HCT116 (cell line): ENCODE data around the gene IGF2. TPM values are rescaled to one million over a fixed set of nuclear protein-coding genes. Genes with fewer than 3 reads are reported as not detected.

Source experiments
- ATAC-seq: fragments of 200-7000 bp; cut with Tn5 transposase; 2 replicates; pipeline ENCODE4 v1.9.1; 2020; ENCODE audit warnings: mild to moderate bottlenecking, moderate library complexity
- BruUV-seq: library from RNA; stranded (reverse); fragments of 400-500 nt; replicated peaks from 2 replicates; lab custom pipeline; 2021; lab: Mats Ljungman, UMichigan
- CTCF ChIA-PET: fragments of 300-600 bp; sonication (Branson Sonifier 250); formaldehyde crosslinking; loops from one replicate; lab custom pipeline; 2021; ENCODE audit warnings: antibody characterized with exemption; lab: Charles Lee
- POLR2A ChIA-PET: fragments of 300-600, 350-600 bp; sonication (Branson Sonifier 250); formaldehyde crosslinking; loops from one replicate; lab custom pipeline; 2021; ENCODE audit warnings: antibody characterized with exemption; lab: Charles Lee
- RAD21 ChIA-PET, 2 experiments: fragments of 300-600 bp; sonication (Branson Sonifier 250); formaldehyde crosslinking; loops; one replicate each; lab custom pipeline; 2023; ENCODE audit warnings: low total read pairs in 2 of 2; ENCODE audit not compliant: uncharacterized antibody in 2 of 2, unreplicated experiment in 2 of 2, low non-redundant PET in 1 of 2; lab: Charles Lee
- DNase-seq: peaks from one replicate; pipeline ENCODE4 v3.0.0-alpha.2; 2010; ENCODE audit warnings: low read depth, low spot score
- H2AFZ ChIP-seq: fragments of 200-600 bp; shearing (Covaris generic), sonication (generic); 2 replicates; pipeline ENCODE4 v1.6.1; 2017; ENCODE audit warnings: low read depth, mixed run types, mixed read lengths, antibody characterized with exemption, low read length; ENCODE audit not compliant: poor library complexity, severe bottlenecking
- H3K27ac ChIP-seq: 2 replicates; pipeline ENCODE4 v1.5.1; 2012; ENCODE audit warnings: low read depth, low read length
- H3K27me3 ChIP-seq: fragments of 200-600 bp; sonication (generic); 2 replicates; pipeline ENCODE4 v1.6.1; 2016; ENCODE audit warnings: mixed run types, low read length, mixed read lengths; ENCODE audit not compliant: insufficient read depth
- H3K36me3 ChIP-seq, 2 experiments: fragments of 200-500 bp in 1 of 2; fragments of 200-600 bp in 1 of 2; sonication (Bioruptor generic) in 1 of 2; sonication (generic) in 1 of 2; 2 replicates each; pipeline versions ENCODE4 v1.5.1 to v1.6.1; 2014 to 2016; ENCODE audit warnings: low read length in 2 of 2, inconsistent platforms in 1 of 2, mixed read lengths in 1 of 2, mixed run types in 1 of 2; ENCODE audit not compliant: insufficient read depth in 2 of 2, control insufficient read depth in 1 of 2
- H3K4me1 ChIP-seq, 2 experiments: fragments of 200-600 bp in 1 of 2; sonication (generic) in 1 of 2; 2 replicates each; pipeline versions ENCODE4 v1.5.1 to v1.6.1; 2012 to 2017; ENCODE audit warnings: low read length in 2 of 2, inconsistent platforms in 1 of 2, mild to moderate bottlenecking in 1 of 2, mixed read lengths in 1 of 2, mixed run types in 1 of 2, moderate library complexity in 1 of 2; ENCODE audit not compliant: insufficient read depth in 2 of 2, control insufficient read depth in 1 of 2
- H3K4me2 ChIP-seq: fragments of 200-600 bp; sonication (generic); 2 replicates; pipeline ENCODE4 v1.6.1; 2017; ENCODE audit warnings: mixed run types, low read length, mixed read lengths
- H3K4me3 ChIP-seq, 2 experiments: fragments of 200-600 bp in 1 of 2; sonication (generic) in 1 of 2; replicated peaks in 1 of 2; 2 replicates each; pipeline ENCODE4 v1.5.1; 2011 to 2016; ENCODE audit warnings: low read length in 2 of 2, control low read depth in 1 of 2, low read depth in 1 of 2, mild to moderate bottlenecking in 1 of 2, mixed read lengths in 1 of 2, mixed run types in 1 of 2
- H3K79me2 ChIP-seq: fragments of 200-600 bp; sonication (generic); 2 replicates; pipeline ENCODE4 v1.6.1; 2017; ENCODE audit warnings: mild to moderate bottlenecking, mixed run types, low read length, moderate library complexity, mixed read lengths; ENCODE audit not compliant: insufficient read depth
- H3K9ac ChIP-seq: fragments of 200-600 bp; sonication (generic); 2 replicates; pipeline ENCODE4 v1.6.1; 2016; ENCODE audit warnings: low read length, mixed read lengths
- H3K9me2 ChIP-seq: fragments of 200-600 bp; sonication (generic), shearing (Covaris generic); 2 replicates; pipeline ENCODE4 v1.6.1; 2017; ENCODE audit warnings: mixed run types, mild to moderate bottlenecking, moderate library complexity; ENCODE audit not compliant: insufficient read depth
- H3K9me3 ChIP-seq, 2 experiments: fragments of 200-500 bp in 1 of 2; fragments of 200-600 bp in 1 of 2; sonication (Bioruptor generic) in 1 of 2; sonication (generic) in 1 of 2; 2 replicates each; pipeline ENCODE4 v1.6.1; 2014 to 2017; ENCODE audit warnings: low read length in 2 of 2, mixed read lengths in 2 of 2, inconsistent platforms in 1 of 2, low read depth in 1 of 2, mild to moderate bottlenecking in 1 of 2, mixed run types in 1 of 2, moderate library complexity in 1 of 2; ENCODE audit not compliant: control insufficient read depth in 1 of 2, insufficient read depth in 1 of 2
- H4K20me1 ChIP-seq: fragments of 200-600 bp; sonication (generic), shearing (Covaris generic); 2 replicates; pipeline ENCODE4 v1.6.1; 2017; ENCODE audit warnings: mixed run types, mild to moderate bottlenecking, moderate library complexity; ENCODE audit not compliant: insufficient read depth
- CBX3 ChIP-seq: IDR thresholded peaks from 2 replicates; pipeline ENCODE4 v1.6.1; 2012; ENCODE audit warnings: low read depth
- CEBPB ChIP-seq: IDR thresholded peaks from 2 replicates; pipeline ENCODE4 v1.6.1; 2012; ENCODE audit warnings: low read depth
- EZH2 ChIP-seq: fragments of 200-600 bp; sonication (generic); IDR thresholded peaks from 2 replicates; pipeline ENCODE4 v1.6.1; 2017; ENCODE audit warnings: antibody characterized with exemption, mixed run types
- EZH2phosphoT487 ChIP-seq: fragments of 200-600 bp; IDR thresholded peaks from 2 replicates; pipeline ENCODE4 v1.6.1; 2018; ENCODE audit warnings: antibody characterized with exemption, borderline replicate concordance
- JUND ChIP-seq: IDR thresholded peaks from 2 replicates; pipeline ENCODE4 v1.6.1; 2012
- MAX ChIP-seq: IDR thresholded peaks from 2 replicates; pipeline ENCODE4 v1.6.1; 2012
- SIN3A ChIP-seq: IDR thresholded peaks from 2 replicates; pipeline ENCODE4 v1.6.1; 2012; ENCODE audit warnings: low read depth
- SP1 ChIP-seq: IDR thresholded peaks from 2 replicates; pipeline ENCODE4 v1.6.1; 2012; ENCODE audit warnings: low read depth
- ZBTB33 ChIP-seq: IDR thresholded peaks from 2 replicates; pipeline ENCODE4 v1.6.1; 2011; ENCODE audit warnings: mild to moderate bottlenecking, low read length, moderate library complexity; ENCODE audit not compliant: insufficient replicate concordance; ENCODE audit errors: extremely low read depth
- intact Hi-C: fragments of 100-400 bp; cut with micrococcal nuclease; formaldehyde crosslinking; loops from 2 replicates; pipeline ENCODE4 v1.10.0; 2022
- total RNA-seq: library from RNA; stranded (reverse); gene quantifications from one replicate; pipeline ENCODE4 v1.2.1, GENCODE V29; 2021; ENCODE audit not compliant: unreplicated experiment

Gene IGF2
- total RNA-seq, 1 experiment from 2014 or later, result 17.9 TPM

GRCh38 chr11:2097356-2097997 lies 41.7 kb downstream of the IGF2 start:
- Histone ChIP-seq H2AFZ (no peak overlapping the region), H3K9me3 (no peaks in the 10 kb centered on the region), H3K4me2 (no peak overlapping the region), H3K79me2 (no peaks in the 10 kb centered on the region), H4K20me1 (no peaks in the 10 kb centered on the region), H3K9ac (no peak overlapping the region), H3K4me1 (peaks cover 7 to 8% of the 10 kb centered on the region in 2 experiments; a peak in 3 of 4 replicates), H3K27me3 (no peaks in the 10 kb centered on the region), H3K9me2 (no peaks in the 10 kb centered on the region), H3K27ac (no peak overlapping the region), H3K36me3 (no peaks in the 10 kb centered on the region), H3K4me3 (no peak overlapping the region)
- POLR2A ChIA-PET, result interaction anchor here (0.9 kb wide), 1 partner anchor 9 kb away, joined by 3 read pairs; no protein-coding TSS in a partner anchor
- RAD21 ChIA-PET, result no interaction called here
- DNase-seq, result no peak
- intact Hi-C loops, result no loop called here
- BruUV-seq, result no TSS peak
- ATAC-seq, result no peak
- TF ChIP-seq CEBPB, result no peak
- TF ChIP-seq JUND, result no peak
- no peak for TF ChIP-seq ZBTB33
- TF ChIP-seq SIN3A, result no peak
- TF ChIP-seq EZH2, result no peak
- no peak for TF ChIP-seq CBX3
- TF ChIP-seq EZH2phosphoT487, result no peak
- no peak for TF ChIP-seq SP1
- no peak for TF ChIP-seq MAX
- CTCF ChIA-PET, result interaction anchor here (0.5 kb wide), 1 partner anchor 221 kb away, joined by 3 read pairs; no protein-coding TSS in a partner anchor
